GM12873 (cell line): Measurements from ENCODE around the gene ZNF226.

Experiments
- TF ChIP-seq, protein P1 (sequence below): IDR thresholded peaks from 2 replicates; pipeline ENCODE4 v1.5.1; 2012; ENCODE audit warnings: low read depth, mild to moderate bottlenecking, moderate library complexity, low read length, control low read depth; ENCODE audit not compliant: insufficient read depth; ENCODE audit errors: missing control alignments

The ZNF226 gene

DNA sequence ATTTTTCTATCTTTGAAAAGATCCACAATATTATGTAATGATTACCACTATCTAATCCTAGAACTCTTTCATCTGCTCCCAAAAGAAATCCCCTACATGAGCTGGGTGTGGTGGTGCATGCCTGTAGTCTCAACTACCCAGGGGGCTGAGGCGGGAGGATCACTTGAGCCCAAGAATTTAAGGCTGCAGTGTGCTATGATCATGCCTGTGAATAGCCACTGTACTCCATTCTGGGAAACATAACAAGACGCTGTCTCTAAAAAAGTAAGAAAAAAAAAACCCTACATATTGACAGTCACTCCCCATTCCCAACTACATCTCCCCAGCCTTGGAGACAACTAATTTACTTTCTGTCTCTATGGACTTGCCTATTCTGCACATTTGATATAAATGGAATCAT, 1.1 kb upstream of the ZNF226 start:
- TF ChIP-seq, protein P1, sequence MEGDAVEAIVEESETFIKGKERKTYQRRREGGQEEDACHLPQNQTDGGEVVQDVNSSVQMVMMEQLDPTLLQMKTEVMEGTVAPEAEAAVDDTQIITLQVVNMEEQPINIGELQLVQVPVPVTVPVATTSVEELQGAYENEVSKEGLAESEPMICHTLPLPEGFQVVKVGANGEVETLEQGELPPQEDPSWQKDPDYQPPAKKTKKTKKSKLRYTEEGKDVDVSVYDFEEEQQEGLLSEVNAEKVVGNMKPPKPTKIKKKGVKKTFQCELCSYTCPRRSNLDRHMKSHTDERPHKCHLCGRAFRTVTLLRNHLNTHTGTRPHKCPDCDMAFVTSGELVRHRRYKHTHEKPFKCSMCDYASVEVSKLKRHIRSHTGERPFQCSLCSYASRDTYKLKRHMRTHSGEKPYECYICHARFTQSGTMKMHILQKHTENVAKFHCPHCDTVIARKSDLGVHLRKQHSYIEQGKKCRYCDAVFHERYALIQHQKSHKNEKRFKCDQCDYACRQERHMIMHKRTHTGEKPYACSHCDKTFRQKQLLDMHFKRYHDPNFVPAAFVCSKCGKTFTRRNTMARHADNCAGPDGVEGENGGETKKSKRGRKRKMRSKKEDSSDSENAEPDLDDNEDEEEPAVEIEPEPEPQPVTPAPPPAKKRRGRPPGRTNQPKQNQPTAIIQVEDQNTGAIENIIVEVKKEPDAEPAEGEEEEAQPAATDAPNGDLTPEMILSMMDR = no peak

DNA sequence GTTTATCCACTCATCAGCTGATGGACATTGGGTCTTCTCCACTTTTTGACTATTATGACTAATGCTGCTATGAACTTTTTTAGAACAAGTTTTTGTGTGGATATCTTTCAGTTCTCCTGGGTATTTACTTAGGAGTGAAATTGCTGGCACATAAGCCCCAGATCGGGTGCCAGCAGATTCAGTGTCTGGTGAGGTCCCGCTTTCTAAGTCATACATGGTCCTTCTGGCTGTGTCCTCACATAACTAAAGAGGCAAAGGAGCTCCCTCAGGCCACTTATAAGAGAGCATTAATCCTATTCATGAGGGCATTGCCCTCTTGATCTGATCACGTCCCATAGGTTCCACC, 600 bp upstream of the ZNF226 start:
- TF ChIP-seq, protein P1 = no peak

DNA sequence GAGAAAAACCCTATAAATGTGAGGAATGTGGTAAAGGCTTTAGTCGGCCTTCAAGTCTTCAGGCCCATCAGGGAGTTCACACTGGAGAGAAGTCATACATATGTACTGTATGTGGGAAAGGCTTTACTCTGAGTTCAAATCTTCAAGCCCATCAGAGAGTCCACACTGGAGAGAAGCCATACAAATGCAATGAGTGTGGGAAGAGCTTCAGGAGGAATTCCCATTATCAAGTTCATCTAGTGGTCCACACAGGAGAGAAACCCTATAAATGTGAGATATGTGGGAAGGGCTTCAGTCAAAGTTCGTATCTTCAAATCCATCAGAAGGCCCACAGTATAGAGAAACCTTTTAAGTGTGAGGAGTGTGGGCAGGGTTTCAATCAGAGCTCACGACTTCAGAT, 11.7 kb downstream of the ZNF226 start:
- TF ChIP-seq, protein P1 = no peak

DNA sequence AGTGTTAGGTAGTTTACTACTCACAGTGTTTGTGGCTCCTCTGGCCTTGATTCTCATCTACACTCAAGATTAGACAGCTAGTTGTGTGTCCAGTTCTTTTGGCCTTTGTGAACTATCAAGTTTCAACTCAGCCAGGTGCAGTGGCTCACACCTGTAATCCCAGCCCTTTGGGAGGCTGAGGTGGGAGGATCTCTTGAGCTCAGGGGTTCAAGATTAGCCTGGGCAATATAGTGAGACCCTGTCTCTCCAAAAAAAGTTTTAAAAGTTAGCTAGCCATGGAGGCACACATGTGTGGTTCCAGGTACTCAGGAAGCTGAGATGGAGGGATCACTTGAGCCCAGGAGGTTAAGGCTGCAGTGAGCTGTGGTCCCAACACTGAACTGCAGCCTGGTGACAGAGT, 16.1 kb downstream of the ZNF226 start:
- TF ChIP-seq, protein P1 = no peak

DNA sequence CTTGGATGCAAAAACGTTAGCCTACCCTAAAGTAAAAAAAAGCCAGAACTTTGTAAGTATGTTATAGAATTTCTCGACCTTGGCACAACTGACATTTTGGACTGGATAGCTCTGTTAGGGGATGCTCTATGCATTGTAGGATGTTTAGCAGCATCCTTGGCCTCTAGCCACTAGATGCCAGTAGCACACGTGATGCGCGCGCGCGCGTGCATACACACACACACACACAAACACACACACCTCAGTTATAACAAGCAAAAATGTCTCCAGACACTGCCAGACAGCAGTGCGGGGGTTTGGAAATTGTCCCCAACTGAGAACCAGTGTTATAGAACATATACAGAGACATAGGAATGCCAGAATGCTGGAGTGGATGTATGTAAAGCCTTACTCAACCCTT, 17.2 kb downstream of the ZNF226 start:
- TF ChIP-seq, protein P1 = no peak

DNA sequence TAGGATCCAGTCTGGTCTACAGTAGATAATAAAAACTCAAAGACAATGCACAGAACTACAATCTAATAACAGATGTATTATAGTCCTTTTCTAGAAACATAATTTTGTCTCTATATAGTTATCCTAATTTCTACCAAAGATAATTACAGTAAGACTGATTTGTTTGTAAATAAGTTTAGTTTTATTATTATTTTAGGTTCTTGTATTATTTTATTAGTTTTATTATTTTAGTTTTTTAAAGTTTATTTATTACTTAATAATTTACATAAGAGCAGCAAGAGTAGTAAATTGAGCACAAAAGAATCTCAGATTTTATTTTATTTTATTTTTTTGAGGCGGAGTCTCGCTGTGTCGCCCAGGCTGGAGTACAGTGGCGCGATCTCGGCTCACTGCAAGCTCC, 25.1 kb downstream of the ZNF226 start:
- TF ChIP-seq, protein P1 = no peak

DNA sequence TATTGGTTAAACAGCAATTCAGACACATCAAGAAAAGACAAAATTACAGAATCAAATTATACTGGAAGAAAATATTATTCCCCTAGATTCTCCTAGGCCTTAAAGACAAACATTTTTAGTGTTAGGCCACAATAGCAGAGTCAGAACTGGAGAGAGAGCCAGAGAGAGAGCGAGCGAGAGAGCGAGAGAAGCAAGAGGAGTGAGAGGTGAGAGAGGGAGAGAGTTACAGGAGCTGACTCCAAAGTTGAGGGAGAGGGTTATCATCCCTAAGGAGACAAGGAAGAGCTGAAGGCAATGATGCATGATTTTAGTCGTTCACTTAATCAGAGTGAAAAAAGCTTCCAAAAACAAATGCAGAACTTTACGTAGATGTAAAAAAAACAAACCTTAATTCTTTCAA, 27.2 kb downstream of the ZNF226 start:
- TF ChIP-seq, protein P1 = no peak

DNA sequence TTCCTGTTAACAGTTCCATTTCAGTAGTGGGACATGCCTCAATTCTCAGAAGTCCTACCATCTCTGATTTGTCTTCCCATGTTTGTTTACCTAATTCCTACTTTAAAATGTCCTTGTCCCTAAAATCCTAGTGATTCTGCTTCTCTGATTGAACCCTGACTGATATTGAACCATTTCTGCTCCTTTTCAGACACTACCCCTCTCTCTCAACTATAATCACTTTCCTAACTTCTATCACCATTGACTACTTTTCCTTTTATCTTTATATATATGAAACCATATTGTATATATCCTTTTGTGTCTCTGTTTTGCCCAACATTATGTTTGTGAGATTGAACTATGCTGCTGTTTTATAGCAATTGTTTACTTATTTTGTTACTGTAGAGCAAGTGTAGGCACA, 31.9 kb downstream of the ZNF226 start:
- TF ChIP-seq, protein P1 = no peak
